ENCODE measurements around the gene PAM.
"Not testable (repeated sequence)": the region's sequence is repeated elsewhere in the genome, so short reads cannot be mapped to it uniquely, and the experiment has no call there.

PAM gene

DNA sequence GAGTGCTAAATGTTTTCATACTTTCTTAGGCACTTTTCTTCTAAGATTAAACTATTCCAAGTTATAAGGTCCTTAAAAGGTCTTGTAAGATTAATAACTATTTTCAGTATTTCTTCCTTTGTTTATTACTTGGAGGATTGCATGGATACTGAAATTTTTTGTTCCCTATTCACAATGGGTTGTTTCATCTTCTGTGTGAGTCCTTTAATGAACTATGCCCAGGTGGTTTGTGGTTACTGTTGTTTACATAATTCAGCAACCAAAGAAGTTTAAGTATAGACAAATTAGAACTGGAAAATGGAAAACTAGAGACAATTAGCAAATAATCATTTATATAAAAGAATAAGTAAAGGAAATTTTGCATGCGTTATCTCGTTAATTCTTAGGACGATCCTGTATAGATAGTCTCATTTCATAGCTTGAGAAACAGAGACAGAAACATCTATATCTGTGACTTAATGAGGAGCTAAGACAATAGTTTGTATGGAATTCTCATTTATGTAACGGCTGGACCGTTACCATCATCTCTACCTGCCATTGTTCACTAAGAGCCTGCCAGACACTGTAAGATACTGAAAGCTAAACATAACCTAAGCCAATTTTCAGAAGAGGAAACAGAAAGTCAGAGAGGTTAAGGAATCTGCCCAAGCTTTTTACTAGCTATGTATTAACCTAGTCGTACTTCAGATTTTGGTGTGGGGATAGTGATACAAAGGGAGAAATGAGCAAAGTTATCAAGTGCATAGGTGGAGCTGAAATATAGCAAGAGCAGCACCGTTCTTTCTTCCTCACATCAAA, 148.2 kb downstream of the PAM start:
- no peak for DNase-seq

DNA sequence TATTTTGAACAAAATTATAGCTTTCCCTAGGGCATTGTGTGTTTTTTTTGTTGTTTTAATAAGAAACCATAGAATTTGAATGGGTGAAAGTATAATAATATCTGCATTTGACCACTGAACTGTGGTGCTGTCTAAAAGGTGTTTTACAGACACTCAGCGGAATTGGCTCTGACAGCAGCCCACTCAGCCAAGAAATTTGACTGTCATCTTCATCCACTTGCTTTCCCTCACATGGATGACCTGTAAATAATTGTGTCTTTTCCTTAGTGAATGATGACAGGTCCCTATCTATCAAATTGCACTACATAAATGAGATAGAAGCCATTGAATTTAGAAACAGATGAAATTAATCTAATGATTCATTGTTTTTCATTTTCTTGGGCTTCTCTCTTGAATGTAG, 150.0 kb downstream of the PAM start:
- no peak for DNase-seq

DNA sequence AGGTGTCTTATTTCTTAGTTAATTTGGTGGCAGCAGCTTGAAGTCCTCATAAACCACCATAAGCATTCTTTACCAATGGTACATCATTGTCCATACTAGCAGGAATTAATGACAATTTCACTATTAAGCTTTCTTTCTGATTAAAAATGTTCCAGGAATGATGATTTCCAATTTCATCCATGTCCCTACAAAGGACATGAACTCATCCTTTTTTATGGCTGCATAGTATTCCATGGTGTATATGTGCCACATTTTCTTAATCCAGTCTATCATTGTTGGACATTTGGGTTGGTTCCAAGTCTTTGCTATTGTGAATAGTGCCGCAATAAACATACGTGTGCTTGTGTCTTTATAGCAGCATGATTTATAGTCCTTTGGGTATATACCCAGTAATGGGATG, 152.0 kb downstream of the PAM start:
- DNase-seq, result not testable (repeated sequence)

DNA sequence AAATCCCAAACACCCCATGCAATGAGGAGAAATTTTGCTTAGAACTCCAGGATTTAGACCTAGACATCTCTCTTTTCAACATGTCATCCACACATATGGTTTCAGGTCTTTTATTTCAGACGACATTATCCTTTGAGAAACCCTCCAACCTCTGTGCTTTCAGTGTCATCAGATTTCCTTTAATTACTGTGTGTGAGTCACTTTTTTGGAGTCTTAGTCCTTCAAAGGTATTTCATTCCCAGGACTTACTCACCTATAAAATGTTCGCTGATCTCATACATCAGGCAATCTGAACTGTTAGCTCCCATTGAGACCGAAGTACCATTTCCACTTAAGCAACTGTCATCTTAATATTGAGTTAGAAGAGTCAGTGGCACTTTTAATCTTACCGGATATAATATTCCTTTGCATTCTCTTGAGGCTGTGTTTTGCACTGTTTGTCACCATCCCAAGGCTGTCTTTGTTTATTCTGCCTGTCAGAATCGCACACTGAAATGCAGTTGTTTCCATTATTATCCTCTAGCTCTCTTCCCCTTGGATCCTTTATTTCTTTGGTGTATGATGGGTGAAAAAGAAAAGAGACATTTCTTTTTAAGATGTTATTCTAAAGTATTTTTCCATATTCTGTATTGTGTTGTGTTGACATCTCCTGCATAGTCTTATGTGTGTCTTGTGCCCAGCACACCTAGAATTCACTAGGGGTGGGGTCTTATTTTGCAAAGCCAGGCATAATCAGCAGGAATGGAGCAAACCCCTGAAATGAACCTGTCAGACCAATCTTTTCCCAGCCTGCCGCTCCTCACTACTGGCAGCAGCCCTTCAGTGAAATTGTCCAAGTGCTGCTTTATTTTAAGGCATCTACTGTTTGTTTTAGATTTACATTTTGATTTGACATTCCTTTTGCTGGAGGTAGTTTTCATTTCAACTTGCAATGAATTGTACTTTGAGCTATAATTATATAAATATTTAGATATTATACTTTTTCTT, 155.4 kb downstream of the PAM start:
- DNase-seq, result no peak

DNA sequence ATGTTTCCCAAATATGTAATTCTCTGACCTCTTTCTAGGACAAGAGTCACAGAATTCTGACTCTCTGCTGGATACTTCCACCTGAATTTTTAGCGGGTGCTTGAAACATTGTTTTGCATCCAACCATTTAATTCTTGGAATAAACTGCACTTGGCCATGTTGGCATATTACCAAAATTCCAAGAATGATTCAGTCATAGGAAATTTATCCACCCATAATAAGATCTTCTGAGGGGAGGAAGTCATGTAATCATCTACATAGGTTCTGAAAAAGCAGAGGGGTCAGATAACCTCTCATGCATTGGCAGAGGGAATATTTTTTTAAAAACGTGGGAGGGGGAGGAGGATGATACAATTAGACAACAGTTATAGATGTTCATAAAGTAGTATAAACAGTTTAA, 156.9 kb downstream of the PAM start:
- DNase-seq, result no peak

DNA sequence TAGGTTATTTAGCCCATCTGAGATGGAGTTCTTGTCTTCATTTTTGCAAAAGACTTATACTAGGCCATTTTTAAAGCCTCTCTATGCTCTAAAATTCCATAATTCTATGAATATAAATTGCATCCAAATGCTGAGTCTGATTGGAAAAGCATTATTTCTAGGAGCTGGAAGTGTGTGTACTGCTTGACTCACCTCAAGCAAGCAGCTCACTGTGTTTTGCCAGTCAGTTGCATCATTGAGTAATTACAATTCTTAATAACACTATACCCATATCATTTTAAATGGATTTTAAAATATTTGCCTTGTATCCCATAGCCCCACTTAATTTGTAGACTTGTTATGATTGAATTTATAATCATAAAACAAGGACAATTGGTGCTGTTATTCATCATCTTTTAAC, 161.0 kb downstream of the PAM start:
- no peak for DNase-seq

DNA sequence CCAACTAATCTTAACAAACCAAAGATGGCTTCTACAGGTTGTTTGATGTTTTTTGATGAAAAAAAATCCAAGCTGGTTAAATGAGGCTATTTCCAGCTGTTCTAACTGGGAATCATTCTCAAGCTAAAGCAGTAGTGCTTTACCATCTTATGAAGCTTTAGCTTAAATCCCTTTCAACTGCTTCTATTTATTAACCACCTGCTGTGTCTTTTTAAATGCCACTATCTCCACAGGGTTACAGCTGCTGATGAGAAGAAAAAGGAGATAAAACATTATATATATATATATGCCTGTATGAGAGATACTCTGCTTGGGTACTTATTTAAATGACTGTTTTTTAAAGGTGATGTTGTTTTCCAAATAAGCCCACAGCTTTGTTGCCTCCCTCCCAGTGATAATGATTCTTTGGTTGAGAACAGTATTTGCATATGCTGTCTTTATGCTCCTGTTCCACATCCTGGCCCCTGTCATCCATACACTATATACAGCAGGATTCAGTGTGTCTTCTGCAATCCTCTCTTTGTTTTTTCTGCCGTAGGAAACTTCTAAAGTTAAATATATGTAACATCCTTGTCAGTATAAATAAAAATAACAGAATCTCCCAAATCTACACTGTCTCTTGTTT, 164.0 kb downstream of the PAM start:
- DNase-seq, result no peak

DNA sequence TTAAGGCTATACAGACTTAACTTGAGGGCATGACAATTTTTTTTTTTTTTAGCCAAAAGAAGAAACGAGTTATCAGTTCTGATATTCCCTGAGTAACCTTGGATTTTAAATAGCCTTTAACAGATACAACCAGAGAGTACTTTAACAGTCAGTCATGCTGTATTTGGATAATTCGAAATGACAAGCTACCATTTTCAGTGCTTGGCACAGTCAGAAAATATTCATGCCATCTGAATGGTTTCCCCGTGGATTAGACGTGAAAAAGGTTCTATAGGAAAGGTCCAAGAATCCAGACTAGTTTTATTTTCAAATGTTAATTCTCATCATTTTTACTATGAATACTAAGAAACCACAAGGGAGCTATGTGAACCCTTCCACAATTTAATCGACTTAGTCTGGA, 165.7 kb downstream of the PAM start:
- no peak for DNase-seq

DNA sequence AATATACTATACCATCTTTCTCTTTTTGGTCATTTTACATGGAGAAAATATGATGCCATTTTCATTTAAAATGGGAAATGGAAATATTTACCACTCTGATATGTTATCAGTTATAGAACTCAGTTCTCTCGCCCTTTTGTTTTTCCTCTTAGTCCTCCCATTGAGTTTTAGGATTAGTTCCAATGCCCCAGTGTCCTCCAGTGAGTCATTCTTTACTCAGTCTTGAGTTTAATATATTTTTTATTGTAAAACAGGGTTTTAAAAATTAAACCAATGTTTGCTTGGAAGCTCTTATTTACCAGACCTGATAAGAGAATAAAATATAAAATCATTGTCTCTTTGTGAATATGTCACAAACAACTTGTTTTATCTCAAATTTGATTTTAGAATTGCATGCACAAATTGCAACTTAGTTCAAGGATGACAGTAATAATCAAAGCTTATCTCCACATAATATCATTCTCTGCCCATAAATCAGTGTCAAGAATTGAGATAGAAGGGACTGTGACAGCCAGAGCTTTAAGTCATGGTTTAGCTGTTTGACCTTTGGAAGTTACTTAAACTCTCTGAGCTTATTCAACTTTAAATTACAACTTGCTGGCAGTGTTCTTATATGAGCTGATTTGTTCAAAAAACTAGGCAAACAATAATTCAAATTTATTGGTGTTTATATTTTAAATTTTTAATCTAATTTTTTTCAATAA, 166.4 kb downstream of the PAM start:
- DNase-seq, result no peak

DNA sequence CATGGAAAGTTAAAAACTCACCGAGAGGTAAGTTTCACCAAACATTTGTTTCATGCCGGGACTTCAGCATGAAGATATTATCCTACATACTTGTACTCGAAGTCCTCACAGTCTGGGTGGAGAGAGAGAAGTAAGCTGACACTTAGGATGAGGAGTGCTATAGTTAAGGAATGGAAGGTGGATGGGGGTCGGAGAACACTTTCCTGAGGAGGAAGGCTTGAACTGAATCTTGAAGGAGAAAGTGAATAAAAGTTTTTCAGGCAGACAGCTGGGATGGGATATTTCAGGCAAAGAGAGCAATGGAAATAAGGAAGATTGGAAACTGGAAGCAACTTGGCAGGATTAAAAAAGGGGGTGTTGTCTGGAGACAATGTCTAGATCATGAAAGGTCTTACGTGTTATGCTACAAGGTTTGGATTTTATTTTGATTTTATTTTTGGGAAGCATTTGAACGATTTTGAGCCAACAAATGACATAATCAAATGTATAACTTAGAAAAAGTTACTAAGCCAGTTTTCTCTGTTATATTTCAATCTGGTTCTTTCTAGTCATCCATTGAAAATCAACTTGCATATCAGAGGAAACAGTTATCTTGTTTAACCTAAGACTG, 167.1 kb downstream of the PAM start:
- no peak for DNase-seq

DNA sequence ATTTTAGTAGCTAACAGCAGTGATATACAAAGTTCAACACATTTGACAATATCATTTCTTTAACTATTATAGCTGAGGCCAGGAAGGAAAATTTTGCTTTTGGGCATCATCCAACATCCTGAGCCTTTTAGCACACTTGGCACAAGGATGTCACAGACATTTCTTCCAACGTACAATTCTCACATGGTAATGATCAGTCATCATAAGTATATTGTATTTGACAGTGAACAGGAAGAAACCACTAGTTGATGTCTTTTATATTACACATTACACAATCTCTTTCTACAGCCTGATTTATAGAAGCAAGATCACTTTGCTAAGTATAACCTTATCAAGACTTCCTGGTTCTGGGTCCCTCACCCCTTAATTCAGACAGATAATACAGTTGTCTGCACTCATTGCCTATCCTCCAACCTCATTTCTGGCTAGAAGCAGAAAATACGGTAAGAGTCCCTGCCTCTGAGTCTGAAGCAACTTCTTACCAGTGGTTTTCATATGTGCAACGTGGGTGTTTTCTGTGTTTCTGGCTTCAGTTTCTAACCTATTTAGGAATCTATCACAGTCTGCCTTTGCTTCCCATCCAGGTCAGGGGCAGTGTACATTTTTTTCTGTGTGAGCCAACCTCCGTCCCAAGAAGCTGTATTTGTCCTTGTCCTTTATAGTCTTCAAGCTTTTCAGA, 167.8 kb downstream of the PAM start:
- no peak for DNase-seq

DNA sequence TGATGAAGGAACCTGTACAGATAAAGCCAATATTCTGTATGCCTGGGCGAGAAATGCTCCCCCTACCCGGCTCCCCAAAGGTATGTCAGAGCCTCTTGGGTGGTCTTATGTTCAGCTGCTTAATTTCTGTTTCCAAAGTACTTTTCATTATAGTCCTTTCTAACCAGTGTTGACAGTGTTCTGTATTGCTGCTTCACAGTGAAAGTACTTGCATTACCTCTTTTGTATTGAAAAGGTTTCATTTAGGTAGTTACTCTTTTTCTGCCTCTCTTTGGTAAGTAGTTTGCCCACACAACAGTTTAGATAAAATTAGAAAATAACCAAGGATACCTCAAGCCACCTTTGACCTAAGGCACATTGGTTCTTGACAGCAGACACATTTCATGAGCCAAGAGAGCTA, 169.9 kb downstream of the PAM start:
- DNase-seq, result no peak

DNA sequence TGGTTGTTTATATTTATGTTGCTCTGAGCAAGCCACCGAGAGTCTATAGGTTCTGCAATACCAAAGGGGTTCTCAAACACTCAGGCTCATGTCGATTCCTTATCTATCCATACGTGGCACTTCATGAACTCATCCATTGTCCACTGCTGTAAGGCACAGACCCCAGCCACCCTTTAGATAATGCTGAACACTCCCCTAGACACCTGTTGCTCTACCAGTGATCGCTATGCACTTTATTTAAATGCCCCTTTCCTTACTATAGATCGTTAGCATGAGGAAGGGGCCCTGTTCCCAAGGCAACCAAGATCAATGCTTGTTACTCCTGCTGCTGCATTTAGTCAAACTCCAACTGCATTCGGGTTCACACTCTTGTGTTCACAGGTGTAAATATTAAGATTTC, 171.9 kb downstream of the PAM start:
- DNase-seq, result no peak

DNA sequence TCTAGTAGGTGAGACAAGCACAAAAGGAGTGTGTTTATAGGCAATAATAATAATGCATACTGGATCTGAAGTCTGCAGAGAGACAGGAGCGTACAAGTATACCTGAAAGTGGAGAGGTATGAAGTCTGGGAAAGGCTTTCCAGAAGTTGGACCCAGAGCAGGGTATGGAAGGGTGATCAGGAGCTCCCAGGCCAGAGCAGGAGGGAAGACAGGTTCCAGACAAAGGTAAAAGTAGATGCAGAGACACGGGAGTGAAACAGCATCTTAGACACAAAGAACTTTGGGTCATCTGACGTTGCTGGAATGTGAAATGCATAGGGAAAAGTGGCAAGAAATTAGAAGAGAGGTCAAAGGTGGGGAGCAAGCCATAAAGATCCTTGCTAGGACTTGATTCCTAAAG, 175.1 kb downstream of the PAM start:
- DNase-seq, result no peak

DNA sequence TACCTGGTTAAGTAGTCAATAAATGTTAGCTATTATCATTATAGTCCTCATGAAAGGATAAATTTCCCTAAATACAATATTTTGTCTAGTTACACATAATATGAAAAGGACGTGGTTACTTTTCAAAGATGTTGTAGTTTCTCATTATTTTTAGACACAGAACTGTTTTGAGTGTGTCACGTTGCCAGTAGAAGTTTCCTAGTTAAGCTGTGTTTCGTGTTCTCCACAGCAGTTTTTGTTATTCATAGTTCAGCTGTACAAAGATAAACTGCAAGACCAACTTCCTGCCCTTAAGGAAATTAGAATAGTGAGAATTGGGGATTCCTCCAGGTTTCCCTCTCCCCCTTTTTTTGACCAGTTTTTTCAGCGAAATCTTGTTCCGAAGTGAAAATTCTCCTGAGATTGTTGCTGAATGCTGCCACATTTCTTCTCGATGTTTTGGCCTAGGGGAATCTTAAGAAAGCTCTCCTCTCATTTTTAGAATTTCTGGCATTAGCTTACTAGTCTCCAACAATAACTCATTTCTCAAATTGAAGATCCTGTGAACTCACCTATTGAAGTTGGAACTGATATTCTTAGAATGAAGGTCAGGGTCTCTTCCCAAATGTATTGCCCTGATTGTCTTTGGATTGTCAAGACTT, 176.1 kb downstream of the PAM start:
- DNase-seq, result no peak

DNA sequence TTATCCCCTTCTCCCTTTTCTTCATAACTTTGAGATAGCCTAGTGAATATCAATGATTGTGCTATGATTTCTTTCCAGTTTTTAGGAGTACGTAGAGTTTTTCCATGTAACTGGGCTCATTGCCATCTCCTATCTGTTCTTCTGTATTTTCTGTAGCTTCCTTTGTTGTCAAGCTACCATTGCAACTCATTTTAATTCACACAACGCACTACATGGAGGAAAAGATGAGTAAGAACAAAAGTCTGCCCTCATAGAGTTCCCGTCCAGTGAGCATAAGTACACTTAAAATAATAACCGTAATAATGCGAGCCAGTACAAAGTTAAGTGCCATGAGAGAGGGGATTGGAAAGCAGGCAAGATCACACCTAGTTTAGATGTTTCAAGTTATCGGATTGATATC, 177.7 kb downstream of the PAM start:
- DNase-seq, result no peak

DNA sequence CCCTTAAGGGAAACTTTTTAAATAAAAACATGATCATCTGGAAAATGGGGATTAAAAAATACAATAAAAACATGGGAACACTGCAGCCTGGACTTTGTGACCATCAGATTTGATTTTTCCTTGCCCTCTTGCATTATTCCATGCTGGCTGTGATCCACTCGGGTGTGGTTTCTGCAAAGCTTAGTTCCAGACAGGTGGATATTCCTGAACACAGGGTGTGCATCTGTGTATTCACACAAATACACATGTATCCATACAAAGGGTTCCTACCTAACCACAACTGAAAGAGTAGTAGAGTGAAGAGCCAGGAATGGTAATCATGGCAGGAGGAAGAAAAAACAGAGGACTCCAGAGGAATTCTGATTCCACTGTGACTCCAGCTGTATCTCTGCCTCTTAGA, 178.2 kb downstream of the PAM start:
- no peak for DNase-seq

DNA sequence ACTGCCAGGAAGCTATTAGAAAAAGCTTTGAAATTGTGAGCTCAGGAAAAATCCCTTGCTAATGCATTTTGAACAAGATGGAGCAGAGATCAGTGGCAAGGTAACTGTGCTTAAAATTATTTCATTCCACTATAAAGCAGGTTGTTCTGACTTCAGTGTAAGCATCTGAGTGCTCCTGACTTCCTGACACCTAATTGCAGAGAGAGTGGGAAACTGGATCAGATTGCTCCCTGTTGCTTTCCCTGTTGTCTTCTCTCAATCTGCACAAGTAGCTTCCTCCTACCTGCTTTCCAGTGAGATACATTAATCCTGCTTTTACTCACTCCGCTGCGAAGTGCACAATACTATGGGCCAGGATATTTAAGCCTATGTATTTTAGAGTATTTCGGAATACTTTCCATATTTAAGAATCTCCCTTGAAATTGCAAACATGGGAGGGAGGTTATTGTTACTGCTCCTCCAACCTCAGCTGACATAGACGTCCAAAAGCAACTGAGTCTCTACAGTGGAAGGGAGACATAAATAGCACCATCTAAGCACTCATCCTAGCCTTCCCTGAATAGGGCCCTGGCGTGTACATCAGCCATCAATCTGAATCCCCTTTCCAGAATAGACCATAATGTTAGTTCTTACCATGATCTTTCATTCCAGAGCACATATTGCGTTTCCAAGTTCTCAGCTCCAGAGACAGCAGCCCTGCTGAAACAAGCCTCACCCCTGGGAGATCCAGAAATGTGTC, 178.8 kb downstream of the PAM start:
- DNase-seq, result no peak

DNA sequence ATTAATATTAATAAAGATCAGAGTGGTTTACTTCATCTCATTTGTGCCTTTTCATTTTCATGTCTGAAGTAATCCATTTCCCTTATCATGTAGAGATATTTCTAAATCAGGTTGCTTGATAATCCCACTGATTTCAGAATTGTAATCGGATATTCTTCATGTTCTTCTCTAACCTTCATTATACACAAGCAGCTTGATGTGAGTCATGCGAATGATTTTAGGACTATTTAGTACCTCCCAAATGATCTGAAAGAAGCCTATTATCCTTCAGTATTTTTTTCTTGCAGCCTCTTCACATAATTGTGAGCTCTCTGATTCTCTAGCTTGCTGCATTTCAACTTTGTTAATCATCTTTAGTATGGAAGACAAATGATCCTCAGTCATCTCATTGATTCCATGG, 182.8 kb downstream of the PAM start:
- no peak for DNase-seq

DNA sequence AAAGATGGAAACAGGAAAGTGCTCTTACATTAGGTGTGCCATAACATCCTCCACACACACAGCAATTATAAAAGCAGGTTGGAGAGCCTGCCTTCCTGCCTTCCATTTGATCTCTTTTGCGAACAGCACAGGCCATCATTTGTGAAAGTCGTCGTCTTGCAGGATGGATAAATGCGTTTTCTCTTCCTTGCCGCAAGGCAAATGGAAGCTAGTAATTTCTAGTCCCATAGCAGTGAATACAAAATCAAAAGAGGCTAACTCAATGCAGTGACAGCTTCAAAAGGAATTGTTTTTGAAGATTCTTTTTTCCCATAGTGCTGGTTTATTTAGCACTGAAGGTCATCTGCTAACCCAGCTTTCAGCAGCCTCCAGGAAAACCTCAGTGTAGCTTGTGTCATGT, 186.0 kb downstream of the PAM start:
- DNase-seq, result no peak

DNA sequence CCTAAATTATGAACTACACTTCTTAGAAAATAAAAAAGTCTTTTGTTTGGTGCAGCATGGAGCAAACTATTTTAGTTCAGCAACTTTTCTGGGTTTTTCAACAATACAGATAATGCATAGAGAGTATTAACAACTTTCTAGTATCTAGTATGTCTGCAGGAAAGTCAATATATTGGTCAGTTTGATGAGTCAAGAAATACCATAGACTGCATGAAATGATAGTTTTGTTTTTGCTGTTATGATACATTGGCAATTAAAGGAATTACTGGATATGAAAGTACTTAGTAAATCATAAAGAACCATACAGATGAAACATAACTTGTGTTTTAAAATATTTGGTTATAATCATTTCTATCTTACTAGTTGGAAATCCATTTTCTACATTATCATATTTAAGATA, 191.3 kb downstream of the PAM start:
- no peak for DNase-seq

Data from OCI-M1 (cell line).